GM20000 (cell line): Measurements from ENCODE around the gene HNRNPR.
"Not testable (repeated sequence)": the region's sequence is repeated elsewhere in the genome, so short reads cannot be mapped to it uniquely, and the experiment has no call there.

Source experiments
- DNase-seq: peaks from one replicate; pipeline ENCODE4 v3.0.0; 2012; ENCODE audit warnings: low spot score
- CTCF ChIP-seq: IDR thresholded peaks from 2 replicates; pipeline ENCODE4 v1.5.1; 2012; ENCODE audit warnings: mild to moderate bottlenecking, control low read depth; ENCODE audit errors: extremely low read depth, missing control alignments

The HNRNPR gene

GRCh38 chr1:23283667-23284602, 60.1 kb downstream of the HNRNPR start:
- DNase-seq = no peak
- TF ChIP-seq CTCF = no peak

- no peak for TF ChIP-seq CTCF
- DNase-seq = no peak
Observed at GRCh38 chr1:23282957-23283356, 61.1 kb downstream of the HNRNPR start.

GRCh38 chr1:23278717-23279116, 65.4 kb downstream of the HNRNPR start:
- DNase-seq = no peak
- TF ChIP-seq CTCF = no peak

GRCh38 chr1:23276531-23276930, 67.6 kb downstream of the HNRNPR start:
- no peak for TF ChIP-seq CTCF
- no peak for DNase-seq

- TF ChIP-seq CTCF = no peak
- no peak for DNase-seq
Observed at GRCh38 chr1:23274134-23274505, 70.0 kb downstream of the HNRNPR start.

GRCh38 chr1:23273450-23274133, 70.5 kb downstream of the HNRNPR start:
- no peak for TF ChIP-seq CTCF
- no peak for DNase-seq

GRCh38 chr1:23263380-23263887, 80.7 kb downstream of the HNRNPR start:
- no peak for DNase-seq
- no peak for TF ChIP-seq CTCF

GRCh38 chr1:23258082-23258481, 86.0 kb downstream of the HNRNPR start:
- DNase-seq = not testable (repeated sequence)

GRCh38 chr1:23257371-23257770, 86.7 kb downstream of the HNRNPR start:
- not testable (repeated sequence) for DNase-seq
